GM18907 (cell line): ENCODE results near the gene SELENOP.
"Not testable (repeated sequence)": the region's sequence is repeated elsewhere in the genome, so short reads cannot be mapped to it uniquely, and the experiment has no call there.

Experiments used
- ATAC-seq: cut with Tn5 transposase; IDR thresholded peaks from one replicate; pipeline ENCODE4 v1.9.1; 2021; ENCODE audit warnings: mild to moderate bottlenecking, moderate library complexity; ENCODE audit not compliant: unreplicated experiment

Gene SELENOP, protein sequence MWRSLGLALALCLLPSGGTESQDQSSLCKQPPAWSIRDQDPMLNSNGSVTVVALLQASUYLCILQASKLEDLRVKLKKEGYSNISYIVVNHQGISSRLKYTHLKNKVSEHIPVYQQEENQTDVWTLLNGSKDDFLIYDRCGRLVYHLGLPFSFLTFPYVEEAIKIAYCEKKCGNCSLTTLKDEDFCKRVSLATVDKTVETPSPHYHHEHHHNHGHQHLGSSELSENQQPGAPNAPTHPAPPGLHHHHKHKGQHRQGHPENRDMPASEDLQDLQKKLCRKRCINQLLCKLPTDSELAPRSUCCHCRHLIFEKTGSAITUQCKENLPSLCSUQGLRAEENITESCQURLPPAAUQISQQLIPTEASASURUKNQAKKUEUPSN

DNA sequence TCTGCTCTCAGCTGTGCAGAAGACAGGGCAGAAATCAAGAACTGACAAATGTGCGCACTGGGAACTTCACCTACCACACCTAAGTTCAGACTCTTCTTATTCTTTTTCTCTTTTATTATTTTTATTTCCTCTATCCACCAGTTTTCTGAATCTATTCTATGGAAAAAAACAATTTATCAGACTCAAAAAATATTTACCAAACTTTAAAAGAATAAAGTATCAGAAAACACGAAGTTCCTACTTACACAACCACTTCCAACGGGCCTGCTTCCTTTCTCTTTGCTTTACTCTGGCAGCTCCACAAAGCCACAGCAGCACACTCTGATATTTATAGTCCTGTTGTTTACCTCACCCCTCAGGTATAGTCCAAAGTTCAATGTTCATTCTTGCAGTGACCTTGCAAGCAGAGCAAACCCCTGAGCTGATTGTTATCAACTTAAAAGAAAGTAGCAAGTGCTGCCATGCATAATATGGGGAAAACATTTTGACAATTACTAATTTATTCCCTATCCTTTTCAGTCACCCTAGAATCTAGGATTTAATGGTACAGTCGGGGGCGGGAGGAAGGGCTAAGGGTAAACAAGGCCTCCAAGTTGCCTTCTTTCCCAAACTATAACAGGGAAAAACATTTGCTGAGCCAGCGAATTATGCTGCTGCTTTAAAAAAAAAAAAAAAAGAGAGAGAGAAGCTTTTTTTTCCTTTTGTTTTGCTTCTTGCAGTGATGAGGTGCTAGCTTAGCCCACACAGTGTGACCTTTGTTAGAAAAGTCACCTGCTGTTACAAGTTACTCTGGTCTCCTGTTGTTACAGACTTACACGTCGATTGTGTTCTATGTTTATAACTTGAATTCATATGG, at the start of gene SELENOP:
SELENOP (minus strand) TSS at position 302 of the 856 bp plus-strand sequence. CDS start 3,539 bp downstream, outside the sequence.
- ATAC-seq: no peak

DNA sequence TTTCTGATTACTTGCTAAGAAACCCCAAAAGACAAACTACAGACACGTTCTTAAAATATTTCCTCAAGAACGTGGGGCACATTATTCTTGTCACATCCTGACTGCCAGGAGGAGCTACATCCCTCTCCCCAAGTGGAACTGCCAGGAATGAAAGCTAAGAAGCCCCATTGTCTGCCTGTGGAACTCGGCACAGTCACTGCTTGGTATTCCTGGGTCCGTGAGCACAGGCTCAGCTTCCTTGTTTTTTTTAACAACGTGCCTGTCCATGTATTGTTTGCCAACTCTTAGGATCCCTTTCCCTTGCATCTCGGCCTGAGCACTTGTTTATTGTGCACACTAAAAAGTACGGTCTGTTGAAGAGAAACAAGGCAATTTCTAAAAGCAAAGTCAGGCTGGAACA, 47.0 kb upstream of the SELENOP start:
- no peak for ATAC-seq

DNA sequence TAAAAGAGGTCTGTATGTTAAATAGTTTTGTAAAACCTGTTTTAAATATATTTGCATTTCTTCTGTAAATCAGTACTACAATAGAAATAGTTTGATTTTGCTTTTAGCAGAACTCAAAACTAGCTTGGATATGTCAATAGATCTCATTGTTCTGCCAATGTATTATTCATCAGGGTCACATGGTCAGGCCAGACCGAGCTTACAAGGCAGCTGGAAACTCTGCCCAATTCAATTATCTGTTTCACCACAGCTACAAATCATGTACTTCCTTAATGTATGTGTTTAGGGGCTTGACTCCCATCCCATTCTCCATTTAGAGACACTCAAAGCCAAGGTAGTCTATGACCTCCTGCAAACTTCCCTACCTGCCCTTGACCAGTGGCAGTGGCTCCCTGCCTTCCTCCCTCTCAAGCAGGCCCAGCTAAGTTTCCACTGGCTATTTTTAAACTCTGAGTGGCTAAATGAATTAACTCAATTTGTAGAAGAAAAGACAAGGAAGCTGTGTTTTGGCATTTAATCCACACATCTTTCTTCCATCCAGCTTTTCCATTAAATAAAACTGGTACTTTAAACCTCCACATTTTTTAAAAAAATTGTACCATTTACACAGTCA, 46.4 kb upstream of the SELENOP start:
- ATAC-seq: no peak

DNA sequence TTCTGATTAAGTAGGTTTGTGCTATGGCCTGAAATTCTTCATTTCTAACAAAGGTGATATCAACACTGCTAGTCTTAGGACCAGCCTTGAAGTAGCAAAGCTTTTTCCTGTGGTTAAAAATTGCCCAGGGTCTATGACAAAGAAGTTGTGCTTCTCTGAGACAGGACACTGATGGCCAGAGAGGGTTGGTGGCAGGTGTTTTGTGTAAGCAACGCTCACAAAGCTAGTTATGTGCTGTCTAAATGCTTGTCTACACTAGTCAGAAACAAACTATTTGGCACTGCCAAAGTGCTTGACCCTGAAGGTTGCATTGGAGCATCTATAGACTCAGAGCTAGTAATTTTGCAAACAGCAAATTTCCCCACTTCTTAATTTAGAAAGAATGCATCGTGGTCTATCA, 44.1 kb upstream of the SELENOP start:
- ATAC-seq: no peak

DNA sequence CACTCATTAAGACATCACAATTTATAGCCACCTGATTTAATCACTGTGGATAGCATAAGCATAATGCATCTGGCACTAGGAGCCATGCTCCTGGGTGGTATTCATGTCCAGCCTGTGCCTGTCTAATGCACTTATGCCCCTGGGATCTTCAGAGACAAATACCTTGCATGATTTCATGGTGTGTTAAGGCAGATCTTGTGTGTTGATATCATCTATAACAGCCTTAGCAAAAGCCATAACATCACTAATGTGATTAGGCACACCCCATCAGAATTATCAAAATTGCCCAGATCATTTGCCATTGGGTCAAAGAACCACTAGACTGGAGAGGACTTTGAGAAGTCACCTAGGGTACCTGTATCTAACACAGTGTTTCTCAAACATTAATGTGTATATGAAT, 43.7 kb upstream of the SELENOP start:
- ATAC-seq: no peak

DNA sequence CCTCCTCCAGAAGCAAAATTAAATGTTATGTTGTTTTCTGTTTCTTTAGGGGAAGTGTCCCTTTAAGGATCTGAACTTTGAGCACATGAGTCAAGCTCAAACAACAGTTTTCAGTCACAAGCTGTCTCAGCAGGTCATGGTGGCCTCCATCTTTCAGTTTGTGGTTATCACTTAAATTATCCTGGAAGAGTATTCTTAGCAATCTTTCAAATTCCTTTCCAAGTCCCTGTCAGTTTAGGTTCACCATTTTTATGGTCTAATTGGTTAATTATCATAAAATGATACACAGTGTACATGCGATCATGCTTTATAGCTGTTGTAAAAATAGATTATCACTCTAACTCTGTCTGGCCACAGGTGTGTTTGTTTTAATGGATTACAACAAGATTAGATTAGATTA, 43.1 kb upstream of the SELENOP start:
- no peak for ATAC-seq

DNA sequence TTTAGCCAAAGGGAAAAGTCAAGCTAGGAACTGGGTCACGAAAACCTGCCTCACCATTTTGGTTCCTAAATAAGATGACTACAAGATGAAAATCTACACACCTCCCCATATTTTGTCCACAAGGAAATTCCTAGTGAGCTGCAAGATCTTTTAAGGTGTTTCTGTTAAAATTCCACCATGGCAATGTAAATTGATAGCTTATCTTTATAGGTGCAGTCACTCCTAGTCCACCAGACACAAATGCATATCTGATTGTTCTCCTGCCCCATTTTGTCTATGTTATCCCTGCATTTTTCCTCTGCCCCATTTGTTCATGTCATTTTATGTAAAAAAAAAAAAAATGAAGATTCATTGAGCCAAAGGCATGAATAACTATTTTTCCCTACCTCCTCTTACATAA, 41.1 kb upstream of the SELENOP start:
- ATAC-seq: no peak

DNA sequence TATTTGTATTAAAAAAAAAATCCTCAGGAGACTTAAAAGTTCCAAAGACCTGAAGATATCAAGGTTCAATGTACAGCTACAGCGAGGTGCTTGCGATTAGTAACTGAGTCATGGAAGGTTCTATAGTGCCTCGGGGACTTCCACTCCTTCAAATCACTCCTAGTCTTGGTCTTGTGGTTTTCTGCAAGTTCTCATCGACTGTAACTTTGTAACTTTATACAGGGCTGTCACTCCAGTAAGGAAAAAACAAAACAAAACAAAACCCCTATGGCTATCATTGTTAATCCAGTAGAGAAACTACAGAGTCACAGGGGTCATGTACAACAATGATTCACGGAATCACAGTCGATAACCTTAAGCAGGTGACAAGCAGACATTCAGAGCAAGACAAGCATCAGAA, 39.8 kb upstream of the SELENOP start:
- no peak for ATAC-seq

DNA sequence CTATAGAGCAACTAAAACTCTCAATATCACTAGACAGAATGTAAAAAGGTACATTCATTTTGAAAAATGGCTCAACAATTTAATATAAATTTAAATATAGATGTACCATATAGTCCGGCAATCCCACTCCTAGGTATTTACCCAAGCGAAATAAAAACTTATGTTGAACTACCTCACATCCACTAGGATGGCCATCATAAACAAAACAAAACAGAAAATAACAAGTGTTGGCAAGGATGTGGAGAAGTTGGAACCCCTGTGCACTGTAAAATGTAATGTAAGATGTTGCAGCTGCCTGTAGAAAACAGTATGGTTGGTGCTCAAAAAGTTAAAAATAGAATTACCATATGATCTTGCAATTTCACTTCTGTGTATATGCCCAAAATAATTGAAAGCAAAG, 36.9 kb upstream of the SELENOP start:
- ATAC-seq: no peak

DNA sequence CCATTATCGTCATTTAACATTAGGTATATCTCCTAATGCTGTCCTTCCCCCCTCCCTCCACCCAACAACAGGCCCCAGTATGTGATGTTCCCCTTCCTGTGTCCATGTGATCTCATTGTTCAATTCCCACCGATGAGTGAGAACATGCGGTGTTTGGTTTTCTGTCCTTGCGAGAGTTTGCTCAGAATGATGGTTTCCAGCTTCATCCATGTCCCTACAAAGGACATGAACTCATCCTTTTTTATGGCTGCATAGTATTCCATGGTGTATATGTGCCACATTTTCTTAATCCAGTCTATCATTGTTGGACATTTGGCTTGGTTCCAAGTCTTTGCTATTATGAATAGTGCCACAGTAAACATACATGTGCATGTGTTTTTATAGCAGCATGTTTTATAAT, 32.7 kb upstream of the SELENOP start:
- not testable (repeated sequence) for ATAC-seq

DNA sequence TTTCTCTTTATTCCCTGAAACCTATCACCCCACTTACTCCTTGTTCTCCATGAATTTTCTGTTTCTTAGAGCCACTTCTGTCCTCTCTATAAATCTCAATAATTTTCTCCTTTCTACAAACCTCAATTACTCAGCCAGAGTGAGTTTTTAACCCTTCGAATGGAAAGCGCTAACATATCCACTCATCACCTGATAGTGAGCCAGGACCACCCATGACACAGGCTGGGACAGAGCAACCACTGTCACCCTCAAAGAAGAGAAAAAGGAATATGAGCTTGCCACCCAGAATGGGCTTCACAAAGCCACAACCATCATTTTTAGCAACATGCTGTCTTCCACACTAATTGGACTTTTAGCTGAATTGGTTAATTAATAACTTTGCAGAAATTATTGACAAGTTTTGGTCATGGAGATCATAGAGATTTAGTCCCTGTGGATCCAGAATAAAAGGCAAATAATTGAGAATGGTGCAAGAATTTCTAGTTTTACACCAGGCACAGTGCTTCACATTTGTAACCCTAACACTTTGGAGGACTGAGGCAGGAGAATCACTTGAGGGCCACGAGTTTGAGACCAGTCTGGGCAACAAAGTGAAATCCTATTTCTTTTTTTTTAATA, 32.1 kb upstream of the SELENOP start:
- ATAC-seq: no peak

DNA sequence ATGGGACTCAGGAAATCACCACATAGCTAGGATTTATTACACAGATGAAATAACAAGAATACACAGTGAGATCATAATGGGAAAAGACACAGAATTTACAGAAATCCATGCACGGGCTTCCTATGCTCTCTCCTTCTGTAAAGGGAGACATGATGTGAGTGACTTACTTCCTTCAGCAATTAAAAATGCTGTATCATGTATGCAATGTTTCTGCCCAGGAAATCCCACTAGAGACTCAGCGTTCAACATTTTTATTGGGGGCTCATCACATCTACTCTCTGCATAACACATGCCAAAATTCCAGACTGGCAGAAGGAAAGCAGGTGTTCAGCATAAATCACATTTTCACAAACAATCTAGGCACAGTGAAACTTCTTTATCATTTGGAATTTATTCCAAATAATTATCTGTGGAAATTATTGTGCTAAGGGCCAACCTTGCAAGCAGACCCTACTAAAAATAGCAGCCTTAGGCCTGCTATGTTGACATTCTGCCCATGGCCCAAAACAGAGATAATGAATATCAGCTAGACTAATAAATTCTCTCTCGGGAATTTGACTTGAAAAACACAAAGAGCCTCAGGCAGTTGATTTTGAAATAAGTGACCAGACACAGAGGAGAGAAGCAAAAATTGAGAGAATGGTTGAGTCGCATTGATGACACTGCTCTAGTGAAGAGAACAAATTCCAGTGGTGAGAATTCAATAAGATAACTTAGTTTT, 31.4 kb upstream of the SELENOP start:
- ATAC-seq: no peak

DNA sequence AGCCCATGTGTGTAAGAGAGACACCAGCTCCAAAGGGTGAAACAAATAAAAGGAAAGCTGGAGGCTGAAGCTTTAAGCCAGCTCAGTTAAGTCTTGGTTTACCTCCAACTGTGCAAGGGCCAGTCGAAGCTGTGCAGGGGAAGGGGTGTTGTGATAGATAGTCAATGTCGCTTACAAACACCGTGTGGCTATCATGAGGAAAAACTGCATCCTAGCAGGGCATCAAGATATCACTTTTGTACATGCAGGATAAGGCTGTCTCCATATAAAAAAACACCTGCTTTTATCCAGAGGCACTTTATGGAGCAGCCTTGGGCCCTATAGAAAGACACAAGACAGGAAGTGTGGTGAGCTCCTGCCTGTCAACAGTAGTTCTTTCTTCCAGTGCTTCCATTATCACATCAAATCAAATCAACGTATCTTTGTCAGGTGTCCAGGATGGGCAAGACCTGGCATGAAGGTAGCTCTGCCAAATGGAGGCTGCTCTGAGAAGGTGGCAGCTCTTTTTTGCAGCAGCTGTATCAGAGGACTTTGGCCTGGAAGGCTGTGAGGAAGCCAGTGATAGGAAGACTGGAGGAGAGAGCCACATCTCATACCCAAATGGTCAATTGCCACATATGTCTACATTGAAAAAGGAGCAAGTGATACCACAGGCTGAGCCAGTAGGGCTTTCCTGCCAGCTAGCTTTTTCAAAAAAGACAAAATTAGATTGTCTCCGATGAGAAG, 29.3 kb upstream of the SELENOP start:
- ATAC-seq: no peak

DNA sequence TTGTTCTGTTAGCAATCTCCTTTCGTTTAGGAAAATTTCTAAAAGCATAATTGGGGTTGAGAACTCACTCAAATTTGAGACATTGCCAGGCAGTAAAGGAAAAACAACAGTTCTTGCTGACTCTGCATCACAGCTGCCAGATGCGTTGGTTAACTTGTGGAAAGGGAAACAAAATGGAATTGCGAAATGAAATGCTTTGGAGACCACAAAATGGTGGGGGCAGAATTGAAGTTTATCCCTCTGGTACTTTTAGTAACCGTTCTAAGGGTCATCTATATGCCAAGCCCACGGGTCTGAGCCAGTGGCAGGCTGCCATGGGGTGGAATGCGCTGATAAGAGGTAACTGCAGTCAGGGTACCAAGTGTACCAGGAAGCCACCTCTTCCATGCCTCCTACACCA, 28.6 kb upstream of the SELENOP start:
- ATAC-seq: no peak

DNA sequence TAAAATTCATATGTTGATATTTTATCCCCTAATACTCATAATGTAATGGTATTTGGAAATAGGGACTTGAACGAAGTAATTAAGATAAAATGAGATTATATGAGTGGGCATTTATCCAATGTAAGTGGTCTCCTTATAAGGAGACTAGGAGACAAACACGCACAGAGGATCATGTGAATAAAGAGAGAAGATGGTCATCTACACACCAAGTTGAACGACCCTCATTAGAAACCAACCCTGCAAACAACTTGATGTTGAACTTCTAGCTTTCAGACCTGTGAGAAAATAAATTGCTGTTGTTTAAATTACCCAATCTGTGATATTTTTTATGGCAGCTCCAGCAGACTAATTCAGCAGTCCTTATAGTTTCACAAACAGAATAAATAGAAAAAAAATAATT, 27.5 kb upstream of the SELENOP start:
- ATAC-seq: no peak

DNA sequence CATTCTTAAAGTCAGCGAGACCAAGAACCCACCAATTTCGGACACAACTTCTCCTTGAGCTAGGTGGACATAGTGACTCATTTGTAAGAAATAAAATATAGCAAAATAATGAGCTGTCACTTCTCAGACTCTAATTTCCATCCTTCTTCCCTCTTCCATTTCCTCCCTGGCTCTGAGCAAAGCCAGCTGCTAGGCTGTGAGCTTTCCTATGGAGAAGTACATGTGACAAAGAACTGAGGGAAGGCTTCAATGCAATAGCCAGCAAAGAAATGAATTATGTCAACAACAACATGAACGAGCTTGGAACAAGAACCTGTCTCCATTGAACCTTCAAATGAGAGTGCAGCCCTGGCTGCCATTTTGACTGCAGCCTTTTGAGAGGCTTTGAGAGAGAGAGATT, 25.9 kb upstream of the SELENOP start:
- ATAC-seq: no peak

DNA sequence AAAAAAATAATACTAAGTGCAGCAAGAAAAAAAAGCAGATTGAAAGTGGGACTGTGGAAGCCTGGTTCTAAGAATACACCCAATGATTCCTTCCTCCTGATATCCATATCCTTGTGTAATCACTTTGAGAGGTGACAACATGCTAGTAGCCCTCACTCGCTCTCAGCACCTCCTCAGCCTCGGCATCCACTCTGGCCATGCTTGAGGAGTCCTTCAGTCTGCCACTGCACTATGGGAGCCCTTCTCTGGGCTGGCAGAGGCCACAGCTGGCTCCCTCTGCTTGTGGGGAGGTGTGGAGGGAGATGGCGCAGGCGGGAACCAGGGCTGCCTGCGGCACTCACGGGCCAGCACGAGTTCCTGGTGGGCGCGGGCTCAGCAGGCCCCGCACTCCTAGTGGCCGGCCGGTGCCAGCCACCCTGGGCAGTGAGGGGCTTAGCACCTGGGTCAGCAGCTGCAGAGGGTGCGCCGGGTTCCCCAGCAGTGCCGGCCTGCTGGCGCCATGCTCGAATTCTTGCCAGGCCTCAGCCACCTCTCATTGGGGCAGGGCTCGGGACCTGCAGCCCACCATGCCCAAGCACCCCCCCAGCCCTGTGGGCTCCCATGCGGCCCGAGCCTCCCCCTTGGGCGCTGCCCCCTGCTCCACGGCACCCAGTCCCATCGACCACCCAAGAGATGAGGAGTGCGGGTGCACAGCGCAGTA, 24.5 kb upstream of the SELENOP start:
- ATAC-seq: no peak

DNA sequence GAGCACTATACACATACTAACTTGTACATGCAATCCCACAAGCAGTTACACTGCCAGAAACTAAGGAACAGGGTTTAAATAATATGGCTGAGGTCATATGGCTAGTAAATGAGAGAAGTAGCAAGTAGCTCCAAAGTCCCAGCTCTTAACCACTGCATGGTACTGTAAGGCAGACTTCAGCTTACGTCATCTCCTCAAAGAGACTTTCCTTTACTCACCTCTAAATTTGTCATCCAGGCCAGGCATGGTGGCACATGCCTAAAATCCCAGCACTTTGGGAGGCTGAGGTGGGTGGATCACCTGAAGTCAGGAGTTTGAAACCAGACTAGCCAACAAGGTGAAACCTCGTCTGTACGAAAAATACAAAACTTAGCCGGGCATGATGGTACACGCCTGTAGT, 20.4 kb upstream of the SELENOP start:
- no peak for ATAC-seq

DNA sequence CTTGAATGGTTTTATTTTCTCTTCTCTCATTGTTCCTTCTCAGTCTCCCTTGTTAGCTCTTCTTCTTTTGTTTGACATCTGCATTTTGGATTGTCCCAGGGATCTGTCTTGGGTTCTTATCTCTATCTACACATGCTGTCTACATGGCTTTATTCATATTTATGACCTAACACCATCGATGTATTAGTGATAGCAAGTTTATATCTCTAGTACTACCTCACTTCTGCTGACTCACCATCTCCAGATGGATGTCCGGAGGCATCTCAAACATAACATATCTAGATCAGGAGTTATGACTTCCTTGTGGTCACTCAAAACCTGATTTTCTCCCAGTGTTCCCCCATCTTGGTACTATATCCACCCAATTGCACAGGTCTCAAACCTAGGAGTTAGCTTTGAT, 19.2 kb upstream of the SELENOP start:
- ATAC-seq: no peak
